Activated naive CD8-positive, alpha-beta T cell treated with anti-CD3 and anti-CD28 coated beads, Interleukin-2, amount 50 U/mL, for 16 hours (primary cell): ENCODE results near the gene PRR14.
A peak's percentile ranks its signal among the peaks of the same experiment; 100 is the strongest.

Source experiments
- DNase-seq: peaks from one replicate; pipeline ENCODE4 v3.0.0-alpha.2; 2020; ENCODE audit warnings: low read depth, low spot score

PRR14 gene

DNA sequence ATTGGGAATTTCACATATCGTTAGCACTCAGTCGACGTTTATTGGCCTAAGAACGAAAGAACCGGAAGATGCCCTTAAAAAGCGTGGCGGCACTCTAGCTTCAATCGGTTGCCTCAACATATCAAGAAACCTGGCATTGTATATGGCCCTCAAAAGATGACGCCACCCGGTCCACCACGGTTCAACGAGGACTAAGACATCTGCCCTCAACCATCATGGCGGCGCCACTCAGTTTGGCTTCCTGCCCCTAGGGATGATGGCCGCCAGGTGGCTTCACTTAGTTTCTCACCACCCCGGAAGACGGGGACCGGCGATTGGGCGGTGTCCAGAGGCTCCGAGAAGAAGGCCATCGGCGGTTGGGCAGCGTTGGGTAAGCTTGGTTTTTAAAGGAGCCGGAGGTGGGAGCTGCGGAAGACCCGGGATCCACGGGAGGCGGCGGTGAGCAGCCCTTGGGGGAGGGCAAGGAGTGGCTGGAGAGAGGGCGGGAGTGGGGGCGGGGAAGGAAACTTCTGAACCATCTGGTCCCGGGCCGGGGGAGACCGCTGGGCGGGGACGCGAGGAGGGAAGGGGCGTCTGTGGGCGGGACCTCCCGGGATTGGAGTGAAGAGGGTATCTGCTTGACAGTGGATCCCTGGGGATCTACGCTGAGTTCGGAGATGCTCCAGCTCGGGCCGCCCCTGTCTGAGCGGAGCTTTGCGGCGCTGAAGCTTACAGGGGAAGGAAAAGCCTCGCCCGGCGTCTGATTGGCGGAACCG, at the start of gene PRR14:
Gene PRR14 (plus strand): TSS at position 592 of the 755 bp plus-strand sequence. CDS start 686 bp downstream, outside the sequence.
- peak; percentile 96 for DNase-seq

DNA sequence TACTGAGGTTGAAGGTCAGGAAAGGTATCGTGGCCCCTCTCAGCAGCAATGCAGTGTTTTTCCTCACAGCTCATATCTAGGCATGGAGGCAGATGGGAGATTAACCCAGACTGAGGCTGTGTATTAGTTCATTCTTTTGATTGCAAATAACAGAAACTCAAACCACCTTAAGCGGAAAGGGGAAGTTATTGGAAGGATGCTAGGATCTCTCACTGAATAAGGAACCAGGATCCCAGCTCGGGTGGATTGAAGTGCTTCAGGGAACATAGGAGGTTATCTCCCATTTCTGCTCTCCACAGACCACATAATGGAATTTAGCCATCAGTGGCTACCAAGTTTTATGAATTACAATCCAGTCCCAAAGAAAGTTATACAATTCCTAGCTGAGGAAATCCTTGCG, 48.8 kb upstream of the PRR14 start:
- DNase-seq, result no peak

DNA sequence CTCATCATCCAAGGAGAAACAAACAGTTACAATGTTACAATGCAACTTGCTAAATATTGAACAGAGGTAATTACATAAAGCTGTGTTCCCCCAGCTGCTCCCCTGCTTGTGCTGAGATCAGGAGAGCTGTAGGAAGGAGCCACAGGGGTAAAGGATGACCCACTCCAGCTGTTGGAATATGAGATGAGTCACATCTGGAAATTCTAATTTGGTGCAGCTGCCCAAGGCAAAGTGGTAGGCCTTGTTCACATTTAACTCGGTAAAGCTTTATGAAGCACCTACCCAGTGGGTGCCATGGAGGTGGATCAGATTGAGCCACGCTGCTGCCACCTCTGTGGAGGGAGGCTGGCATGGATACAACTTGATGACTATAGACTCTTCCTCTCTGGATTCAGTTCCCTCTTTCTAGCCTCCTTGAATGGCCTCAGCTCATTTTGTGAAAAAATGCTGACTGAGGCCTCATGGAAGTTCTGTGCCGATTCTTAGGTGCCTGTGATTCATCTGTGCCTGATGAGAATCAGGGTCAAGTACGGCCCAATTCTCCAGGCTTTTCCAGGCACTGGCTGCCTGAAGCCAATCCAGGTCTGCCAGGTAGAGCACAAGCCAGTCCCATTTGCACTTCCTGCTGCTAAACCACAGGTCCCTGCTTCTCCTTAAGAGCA, 48.0 kb upstream of the PRR14 start:
- no peak for DNase-seq

GRCh38 chr16:30603945-30604315, 46.8 kb upstream of the PRR14 start:
- no peak for DNase-seq

- DNase-seq, result no peak
Measured at GRCh38 chr16:30604316-30604947, 46.3 kb upstream of the PRR14 start.

DNA sequence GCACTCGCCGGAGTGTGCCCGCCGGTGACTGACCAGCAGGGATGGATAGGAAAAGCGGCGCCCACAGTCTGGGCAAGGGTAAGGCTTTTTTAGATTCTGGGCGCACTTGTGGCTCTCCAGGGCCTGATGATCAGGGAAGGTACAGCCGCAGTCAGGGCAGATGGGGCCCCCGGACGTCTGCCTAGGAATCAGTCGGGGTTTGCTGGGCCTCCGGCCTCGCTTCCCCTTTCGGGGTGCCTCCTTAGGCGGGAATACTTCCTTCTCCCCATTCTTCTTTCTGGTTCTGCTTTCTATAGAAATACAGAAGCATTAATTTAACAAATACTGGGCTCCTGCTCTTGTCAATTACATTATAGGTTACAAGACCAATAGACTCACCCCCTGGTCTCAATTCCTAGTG, 45.6 kb upstream of the PRR14 start:
- no peak for DNase-seq

DNA sequence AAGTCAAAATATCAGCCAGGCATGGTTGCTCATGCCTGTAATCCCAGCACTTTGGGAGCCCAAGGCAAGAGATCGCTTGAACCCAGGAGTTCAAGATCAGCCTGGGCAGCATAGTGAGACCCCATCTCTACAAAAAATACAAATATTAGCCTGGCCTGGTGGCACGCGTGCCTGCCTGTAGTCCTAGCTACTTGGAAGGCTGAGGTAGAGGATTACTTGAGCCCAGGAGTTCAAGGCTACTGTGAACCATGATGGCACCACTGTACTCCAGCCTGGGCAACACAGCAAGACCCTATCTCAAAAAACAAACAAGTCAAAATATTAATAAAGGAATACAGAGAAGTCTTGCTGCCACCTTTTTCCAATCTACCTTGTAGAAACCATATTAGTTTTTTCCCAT, 44.8 kb upstream of the PRR14 start:
- no peak for DNase-seq

DNA sequence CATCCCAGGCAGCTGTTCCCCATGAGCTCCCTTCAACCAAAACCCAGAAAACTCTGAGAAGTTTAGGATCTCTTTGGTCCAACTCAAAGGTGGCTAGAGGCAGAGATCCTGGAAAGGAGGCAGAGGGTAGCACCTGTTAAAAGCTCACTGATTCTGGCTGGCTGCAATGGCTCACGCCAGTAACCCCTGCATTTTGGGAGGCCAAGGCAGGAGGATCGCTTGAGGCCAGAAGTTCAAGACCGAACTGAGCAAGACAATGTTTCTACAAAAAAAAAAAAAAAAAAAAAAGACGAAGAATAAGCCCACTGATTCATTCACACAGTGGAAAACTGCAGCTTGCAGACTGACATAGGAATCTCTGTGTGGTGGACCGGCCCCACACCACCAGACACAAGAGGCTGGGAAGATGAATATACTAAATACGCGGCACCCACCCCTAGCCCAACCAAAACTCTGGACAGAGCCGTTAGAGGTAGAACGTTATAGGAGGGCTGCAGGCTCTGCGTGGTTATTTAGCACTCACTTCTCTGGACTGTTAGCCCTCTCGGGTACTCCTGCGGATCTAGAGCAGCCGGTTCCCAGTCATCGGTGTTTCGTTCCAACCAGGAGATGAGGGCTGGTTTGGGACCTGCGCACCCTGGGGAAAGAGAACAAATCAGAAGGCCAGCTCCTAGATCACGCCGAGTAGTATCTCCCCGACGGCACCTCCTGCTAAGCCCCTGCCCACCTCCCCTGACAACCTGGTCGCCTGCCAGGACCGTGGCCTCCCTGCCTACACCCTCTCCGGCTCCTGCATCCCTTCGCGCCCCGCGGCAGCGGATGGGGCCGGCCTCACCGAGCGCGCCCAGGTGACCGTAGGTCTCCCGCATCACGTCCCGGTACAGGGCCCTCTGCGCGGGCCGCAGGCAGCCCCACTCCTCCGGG, 41.5 kb upstream of the PRR14 start:
- no peak for DNase-seq

DNA sequence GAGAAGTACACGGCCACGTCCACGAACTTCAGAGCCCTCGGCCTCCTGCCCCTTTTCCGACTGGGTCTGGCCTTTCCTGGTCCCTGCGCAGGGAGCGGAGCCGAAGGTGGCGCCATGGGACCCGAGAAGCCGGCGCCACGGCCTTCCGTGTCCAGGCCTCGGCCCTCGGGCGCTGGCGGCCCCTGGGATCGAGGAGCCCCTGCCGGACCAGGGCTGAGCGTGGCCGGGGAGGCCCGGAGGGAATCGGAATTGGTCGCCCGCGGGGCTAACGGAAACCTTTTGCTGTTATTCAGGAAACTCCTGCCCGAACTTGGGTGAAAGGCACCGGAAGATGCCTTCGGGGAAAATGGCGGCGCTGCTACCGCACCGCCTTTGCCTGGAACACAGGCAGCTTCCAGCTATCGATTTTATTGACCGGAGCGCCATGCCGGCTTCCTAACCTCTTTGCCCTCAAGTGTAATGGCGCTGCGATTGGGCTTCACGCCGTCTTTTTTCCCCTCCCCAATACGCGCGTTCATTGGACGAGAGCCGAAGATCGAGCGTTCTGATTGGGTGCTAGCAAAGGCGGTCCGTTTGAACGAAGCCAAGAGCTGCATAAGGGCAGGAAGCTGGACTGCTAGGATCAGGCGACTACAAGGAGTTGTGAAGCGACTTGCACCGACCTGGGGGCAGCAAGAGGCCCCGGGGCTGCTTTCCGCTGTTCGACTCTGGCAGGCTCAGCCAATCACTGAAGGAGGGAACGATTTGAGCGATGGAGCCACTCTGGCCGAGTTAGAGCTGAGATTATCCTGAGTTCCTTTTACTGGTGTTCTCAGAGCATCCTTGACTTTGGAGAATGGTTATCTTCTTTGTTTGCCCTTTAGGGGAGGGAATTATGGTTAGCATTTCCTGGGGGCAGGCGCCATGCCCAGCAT, 40.6 kb upstream of the PRR14 start, which contains the start of gene ZNF689:
Gene ZNF689 (minus strand): TSS at position 464 of the 914 bp plus-strand sequence. CDS start 348 bp downstream, at position 116.
- DNase-seq, result peak; percentile 85

DNA sequence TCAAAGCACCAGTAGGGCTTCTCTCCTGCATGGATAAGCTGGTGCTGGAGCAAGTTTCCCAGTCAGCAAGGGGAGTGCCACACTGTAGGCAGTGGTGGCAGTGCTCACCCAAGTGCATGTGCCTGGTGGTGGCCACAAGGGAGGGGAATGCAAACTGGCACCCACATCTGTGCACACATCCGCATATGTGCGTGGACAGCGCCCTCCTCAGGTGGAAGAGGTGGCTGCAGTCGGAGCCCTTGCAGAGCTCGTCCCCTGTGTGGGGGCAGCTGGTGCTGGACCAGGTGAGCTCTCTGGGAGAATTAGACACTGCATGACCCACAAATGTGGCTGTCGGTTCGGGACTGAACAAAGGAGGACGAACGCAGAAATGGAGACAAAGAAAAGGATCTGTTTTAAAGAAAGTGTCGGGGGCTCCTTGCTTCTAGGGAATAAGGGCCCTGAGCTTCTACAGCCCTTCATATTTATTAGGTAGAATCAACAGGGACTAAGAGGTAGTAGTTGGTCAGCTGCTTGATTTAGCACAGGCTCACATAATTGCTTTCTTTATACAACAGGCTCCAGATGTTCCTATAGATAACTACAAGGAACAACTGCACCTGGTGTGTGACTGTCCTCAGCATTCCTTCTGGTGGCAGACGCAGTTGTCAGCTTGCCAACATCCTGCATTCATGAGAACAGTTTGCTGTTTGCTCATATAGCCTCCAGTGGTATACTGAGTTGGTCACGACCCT, 35.2 kb upstream of the PRR14 start:
- no peak for DNase-seq

DNA sequence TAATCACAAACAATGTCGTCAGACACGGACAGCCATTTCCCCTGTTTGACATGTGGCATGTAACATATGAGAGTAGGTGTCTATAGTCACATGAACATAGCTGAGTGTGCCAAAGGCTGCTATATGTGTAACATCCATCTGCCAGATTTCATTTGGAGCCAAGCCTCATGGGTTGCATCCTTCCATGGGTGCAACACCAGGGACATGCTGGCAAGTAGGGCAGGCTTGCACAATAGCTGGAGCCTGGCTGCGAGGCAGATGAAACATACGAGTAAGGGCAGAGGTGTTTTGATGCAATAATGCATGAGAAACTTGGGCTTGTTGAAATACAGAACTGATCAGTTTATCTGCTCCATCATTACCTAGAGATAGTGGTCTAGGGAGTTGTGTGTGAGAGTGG, 31.6 kb upstream of the PRR14 start:
- DNase-seq, result no peak

DNA sequence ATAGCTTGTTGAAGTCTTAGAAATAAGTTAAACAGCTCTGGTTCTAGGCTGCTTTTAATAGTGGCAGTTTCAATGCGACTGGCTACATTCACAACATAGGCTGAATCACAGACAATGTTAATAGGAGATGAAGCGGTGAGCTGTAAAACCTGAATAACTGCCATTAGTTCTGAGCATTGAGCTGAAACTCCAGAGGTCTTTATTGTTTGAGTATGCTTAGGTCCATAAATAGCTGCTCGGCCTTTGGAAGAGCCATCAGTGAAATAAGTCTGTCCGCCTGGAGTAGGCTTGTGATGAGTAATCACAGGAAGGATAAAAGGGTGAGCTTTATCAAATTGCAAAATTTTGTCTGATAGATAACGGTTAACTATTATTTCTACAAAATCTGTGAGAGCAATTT, 31.1 kb upstream of the PRR14 start:
- DNase-seq, result no peak

- no peak for DNase-seq
Measured at GRCh38 chr16:30620169-30620568, 30.6 kb upstream of the PRR14 start.

DNA sequence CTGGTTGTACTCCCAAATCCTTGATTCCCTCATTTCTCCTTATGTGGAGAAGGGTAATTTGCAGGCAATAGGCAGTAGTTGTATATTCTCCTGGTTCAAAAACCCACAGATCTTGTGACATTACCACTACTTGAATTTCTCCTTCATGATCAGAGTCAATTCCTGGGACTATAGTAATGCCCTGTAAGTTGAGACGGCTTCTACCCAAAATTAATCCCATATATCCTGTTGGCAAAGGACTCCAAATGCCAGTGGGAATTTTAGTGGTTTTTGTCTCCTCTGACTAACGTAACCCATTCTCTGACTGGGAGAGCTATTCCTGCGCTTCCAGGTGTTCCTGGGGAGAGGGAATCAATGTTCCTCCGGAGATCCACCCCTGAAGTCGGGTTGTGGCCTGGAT, 29.0 kb upstream of the PRR14 start:
- DNase-seq, result no peak

DNA sequence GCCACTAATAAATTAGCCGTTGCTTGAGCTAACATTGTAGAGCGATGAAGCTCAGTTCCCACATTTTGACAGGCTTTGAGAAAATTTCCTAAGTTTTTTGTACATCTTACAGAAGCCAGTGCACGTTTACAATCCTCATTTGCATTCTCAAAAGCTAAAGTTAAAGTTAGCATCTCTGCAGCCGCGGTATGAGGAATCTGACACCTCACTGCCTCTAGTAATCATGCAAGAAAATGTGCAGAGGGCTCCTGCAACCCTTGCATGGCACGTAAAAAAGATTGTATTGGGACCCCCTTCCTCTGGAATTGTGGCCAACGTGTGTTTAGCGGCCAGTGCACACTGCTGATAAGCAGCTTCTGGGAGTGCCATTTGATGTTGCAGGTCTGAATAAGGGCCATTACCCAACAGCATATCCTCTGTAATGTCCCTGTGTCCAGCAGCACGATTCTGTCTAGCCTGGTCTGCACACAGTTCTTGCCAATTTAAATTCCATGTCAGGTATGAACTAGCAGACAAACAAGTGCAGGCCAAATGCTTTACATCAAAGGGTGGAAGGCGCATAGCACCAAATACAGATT, 28.2 kb upstream of the PRR14 start:
- no peak for DNase-seq

DNA sequence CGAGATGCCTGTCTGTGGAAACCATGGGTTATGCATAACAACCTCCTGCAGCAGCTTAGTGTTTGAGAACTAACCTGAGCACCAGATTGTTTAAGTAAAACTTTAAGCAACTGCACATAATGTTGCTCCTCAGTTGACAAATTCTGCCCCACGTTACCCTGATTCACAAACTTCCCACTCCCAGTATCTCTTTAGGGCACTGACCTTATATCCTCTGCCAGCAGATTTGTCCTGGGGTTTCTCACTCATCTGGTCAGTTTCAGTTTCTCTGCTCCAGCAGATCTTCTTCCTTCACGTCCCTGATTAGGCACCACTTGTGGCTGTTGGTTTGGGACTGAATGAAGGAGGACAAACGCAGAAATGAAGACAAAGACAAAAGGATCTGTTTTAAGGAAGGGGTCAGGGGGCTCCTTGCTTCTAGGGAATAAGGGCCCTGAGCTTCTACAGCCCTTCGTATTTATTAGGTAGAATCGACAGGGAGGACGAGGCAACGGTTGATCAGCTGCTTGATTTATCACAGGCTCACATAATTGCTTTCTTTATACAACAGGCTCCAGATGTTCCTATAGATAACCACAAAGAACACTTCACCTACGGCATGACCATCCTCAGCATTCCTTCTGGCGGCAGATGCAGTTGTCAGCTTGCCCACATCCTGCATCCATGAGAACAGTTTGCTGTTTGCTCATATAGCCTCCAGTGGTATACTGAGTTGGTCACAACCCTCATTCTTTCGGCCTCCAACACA, 27.1 kb upstream of the PRR14 start:
- no peak for DNase-seq

- DNase-seq, result no peak
Measured at GRCh38 chr16:30626236-30626635, 24.5 kb upstream of the PRR14 start.

DNA sequence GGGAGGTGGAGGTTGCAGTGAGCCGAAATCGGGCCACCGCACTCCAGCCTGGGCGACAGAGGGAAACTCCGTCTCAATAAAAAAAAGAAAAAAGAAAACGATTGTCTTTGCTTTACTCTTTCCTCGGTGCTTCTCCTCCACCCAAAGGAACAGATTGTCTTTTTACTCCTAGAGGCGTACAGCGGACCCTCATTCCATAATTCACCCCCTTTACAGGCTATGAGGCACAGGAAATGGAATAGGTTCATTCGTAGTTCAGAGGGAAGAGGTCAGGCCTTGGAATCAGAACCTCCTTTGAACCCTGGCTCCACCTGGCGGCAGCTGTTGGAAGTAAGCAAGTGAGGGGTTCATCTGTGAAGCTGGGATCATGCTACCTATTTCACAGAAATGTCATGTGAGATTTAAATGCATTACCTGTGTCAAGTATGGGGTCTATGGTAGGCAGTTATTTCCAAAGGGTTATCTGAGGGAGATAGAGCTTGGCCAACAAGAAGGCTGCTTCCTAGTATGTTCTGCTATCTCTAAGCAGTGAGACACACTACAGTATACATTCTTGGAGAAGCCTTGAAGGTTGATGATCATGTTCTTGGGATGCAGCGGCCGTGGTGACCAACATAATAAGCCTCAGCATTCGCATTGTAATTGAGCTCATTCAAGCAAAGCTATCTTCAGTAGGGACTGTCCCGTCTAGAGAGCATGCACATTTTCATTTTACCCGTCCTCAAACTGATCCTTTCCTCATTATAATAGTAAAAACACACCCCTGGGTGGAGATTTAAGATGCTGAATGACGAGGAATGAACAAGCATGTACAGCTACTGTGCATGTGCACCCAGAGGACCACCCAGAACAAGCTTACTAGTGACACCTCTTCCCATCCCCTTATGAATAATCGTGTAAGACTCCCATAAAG, 21.9 kb upstream of the PRR14 start:
- DNase-seq, result peak; percentile 74
